ENCODE measurements around the gene IP6K2. TPM values are rescaled to one million over a fixed set of nuclear protein-coding genes. Genes with fewer than 3 reads are reported as not detected.

IP6K2 gene
- total and polyA plus RNA-seq, 2 of the 8 experiments (the other 6 are each of a cell fraction or from before 2014, with no cell fraction given) = 95.8 to 144 TPM

DNA sequence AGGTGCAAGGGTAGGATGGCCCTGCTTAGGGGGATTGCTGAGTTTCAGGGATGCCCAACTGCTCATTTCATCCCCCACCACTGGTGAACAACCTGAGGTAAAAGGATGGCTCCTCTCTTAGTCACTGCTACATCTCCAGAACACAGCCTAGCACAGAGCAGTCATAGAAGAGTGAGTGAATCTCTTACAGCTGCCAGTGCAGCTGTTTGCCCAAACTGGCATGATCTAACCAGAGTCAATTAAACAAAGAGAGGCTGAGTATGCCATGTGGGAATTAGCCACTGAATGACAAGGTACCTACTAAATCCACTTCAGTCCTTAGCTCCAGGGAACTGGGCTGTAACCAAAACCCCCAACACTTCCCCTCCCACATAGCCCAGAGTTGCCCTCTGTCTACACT is 24.5 kb downstream of the IP6K2 start:
- Histone ChIP-seq H3K4me3 (ENCODE audit: extremely low read depth in 1 of 4, insufficient read depth in 2 of 4, low read depth in 3 of 4, low read length in 4 of 4) (no peak overlapping the region), H3K9me3 (ENCODE audit: insufficient read depth in 2 of 2, low read depth in 1 of 2, low read length in 1 of 2) (no peaks in the 10 kb centered on the region), H3K4me2 (ENCODE audit: insufficient read depth in 1 of 2, low read depth in 2 of 2, low read length in 2 of 2) (no peak overlapping the region), H3K79me1 (ENCODE audit: low read depth, low read length) (peaks cover 12% of the 10 kb centered on the region), H3K18ac (ENCODE audit: extremely low read depth, low read length) (no peak overlapping the region), H4K20me1 (replicated peaks in 1 of 2; ENCODE audit: control insufficient read depth in 1 of 2, insufficient read depth in 2 of 2, low read length in 2 of 2) (peaks cover 23 to 35% of the 10 kb centered on the region in 2 experiments), H3K9ac (replicated peaks in 1 of 4; ENCODE audit: extremely low read depth in 1 of 4, low read depth in 3 of 4, low read length in 3 of 4) (no peak overlapping the region), H3K4ac (replicated peaks; ENCODE audit: insufficient read length, low read depth, low read length) (no peak overlapping the region), H3K23me2 (ENCODE audit: low read depth, low read length) (no peaks in the 10 kb centered on the region), H3K14ac (ENCODE audit: insufficient read length) (no peak overlapping the region), H3K56ac (replicated peaks; ENCODE audit: insufficient read length, low read depth, low read length) (no peak overlapping the region), H4K8ac (ENCODE audit: extremely low read depth, insufficient read depth, low read length) (no peak overlapping the region), H2AK5ac (ENCODE audit: low read depth, low read length) (no peak overlapping the region), H3K36me3 (ENCODE audit: control insufficient read depth in 2 of 4, insufficient read depth in 4 of 4, low read length in 3 of 4) (peaks cover 47 to 81% (median 65%) of the 10 kb centered on the region in 4 experiments), H4K5ac (ENCODE audit: insufficient read length, low read depth, low read length) (no peak overlapping the region), H2AFZ (ENCODE audit: low read length) (no peak overlapping the region), H4K91ac (replicated peaks; ENCODE audit: insufficient read length, low read length) (no peak overlapping the region), H2BK15ac (ENCODE audit: low read length) (no peak overlapping the region), H2BK5ac (ENCODE audit: low read depth, low read length) (no peak overlapping the region), H3K79me2 (ENCODE audit: control insufficient read depth in 1 of 2, insufficient read depth in 2 of 2, low read length in 2 of 2) (peaks cover 7 to 46% of the 10 kb centered on the region in 2 experiments), H3K27me3 (replicated peaks in 1 of 4; ENCODE audit: control insufficient read depth in 3 of 4, extremely low read depth in 1 of 4, insufficient read depth in 3 of 4, low read length in 3 of 4) (no peaks in the 10 kb centered on the region), H3K27ac (ENCODE audit: low read depth, low read length) (no peak overlapping the region), H3K23ac (ENCODE audit: insufficient read length) (no peak overlapping the region), H2BK120ac (replicated peaks; ENCODE audit: low read depth, low read length) (no peak overlapping the region), H3K4me1 (replicated peaks in 1 of 4; ENCODE audit: control insufficient read depth in 3 of 4, insufficient read depth in 4 of 4, low read length in 3 of 4) (peaks cover 6 to 7% (median 6%) of the 10 kb centered on the region in 4 experiments), H2BK20ac (ENCODE audit: low read length) (no peak overlapping the region), H2BK12ac (ENCODE audit: low read depth, low read length) (no peak overlapping the region)
- no peak for FAIRE-seq
- CTCF ChIA-PET (ENCODE audit: partially characterized antibody) = interaction anchor here (1.6 to 1.8 kb wide), 2 partner anchors 44 to 47 kb away, joined by 5 read pairs; no protein-coding TSS in a partner anchor
- no peak for DNase-seq (ENCODE audit: low read depth in 1 of 2, low spot score in 2 of 2)
- POLR2A ChIA-PET (ENCODE audit: partially characterized antibody) = interaction anchor here (0.8 to 13.3 kb wide), 4 partner anchors 17 to 315 kb away, joined by 3 to 187 read pairs (median 3); partner anchors contain the start of genes IP6K2 and WDR6
- TF ChIP-seq ASH2L (IDR thresholded peaks at IDR 0.05; ENCODE audit: low read length) = no peak
- TF ChIP-seq, protein P1, sequence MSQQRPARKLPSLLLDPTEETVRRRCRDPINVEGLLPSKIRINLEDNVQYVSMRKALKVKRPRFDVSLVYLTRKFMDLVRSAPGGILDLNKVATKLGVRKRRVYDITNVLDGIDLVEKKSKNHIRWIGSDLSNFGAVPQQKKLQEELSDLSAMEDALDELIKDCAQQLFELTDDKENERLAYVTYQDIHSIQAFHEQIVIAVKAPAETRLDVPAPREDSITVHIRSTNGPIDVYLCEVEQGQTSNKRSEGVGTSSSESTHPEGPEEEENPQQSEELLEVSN (IDR thresholded peaks at IDR 0.05) = no peak
- TF ChIP-seq, protein P2, sequence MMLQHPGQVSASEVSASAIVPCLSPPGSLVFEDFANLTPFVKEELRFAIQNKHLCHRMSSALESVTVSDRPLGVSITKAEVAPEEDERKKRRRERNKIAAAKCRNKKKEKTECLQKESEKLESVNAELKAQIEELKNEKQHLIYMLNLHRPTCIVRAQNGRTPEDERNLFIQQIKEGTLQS (IDR thresholded peaks at IDR 0.05; ENCODE audit: insufficient read depth, low read depth, low read length) = no peak
- no peak for TF ChIP-seq CEBPB (IDR thresholded peaks at IDR 0.05; ENCODE audit: low read depth, low read length)
- TF ChIP-seq, protein P3, sequence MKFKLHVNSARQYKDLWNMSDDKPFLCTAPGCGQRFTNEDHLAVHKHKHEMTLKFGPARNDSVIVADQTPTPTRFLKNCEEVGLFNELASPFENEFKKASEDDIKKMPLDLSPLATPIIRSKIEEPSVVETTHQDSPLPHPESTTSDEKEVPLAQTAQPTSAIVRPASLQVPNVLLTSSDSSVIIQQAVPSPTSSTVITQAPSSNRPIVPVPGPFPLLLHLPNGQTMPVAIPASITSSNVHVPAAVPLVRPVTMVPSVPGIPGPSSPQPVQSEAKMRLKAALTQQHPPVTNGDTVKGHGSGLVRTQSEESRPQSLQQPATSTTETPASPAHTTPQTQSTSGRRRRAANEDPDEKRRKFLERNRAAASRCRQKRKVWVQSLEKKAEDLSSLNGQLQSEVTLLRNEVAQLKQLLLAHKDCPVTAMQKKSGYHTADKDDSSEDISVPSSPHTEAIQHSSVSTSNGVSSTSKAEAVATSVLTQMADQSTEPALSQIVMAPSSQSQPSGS (IDR thresholded peaks at IDR 0.05; ENCODE audit: low read length) = no peak
- no peak for TF ChIP-seq CTBP2 (IDR thresholded peaks at IDR 0.05; ENCODE audit: borderline replicate concordance, insufficient read depth, insufficient read length, low read length)
- no peak for TF ChIP-seq RFX5 (IDR thresholded peaks at IDR 0.05; ENCODE audit: borderline replicate concordance, low read depth, low read length)
- no peak for TF ChIP-seq KDM4A (IDR thresholded peaks at IDR 0.05; ENCODE audit: low read depth, low read length, severe bottlenecking)
- TF ChIP-seq HDAC2 (IDR thresholded peaks at IDR 0.05; ENCODE audit: borderline replicate concordance in 1 of 2, low read depth in 2 of 2, low read length in 2 of 2) = no peak
- TF ChIP-seq CREB1 (IDR thresholded peaks at IDR 0.05) = no peak
